A549 treated with AZD9567 at 1 μM for 4 hours (cell line): ENCODE data around the gene RAB34. TPM values are rescaled to one million over a fixed set of nuclear protein-coding genes. Genes with fewer than 3 reads are reported as not detected.

Source experiments
- total RNA-seq: library from RNA; stranded (reverse); fragments of 200-300 nt; extraction: Qiagen RNA extraction; gene quantifications from 5 replicates; pipeline ENCODE4 v1.2.3, GENCODE V29; 2022; ENCODE audit not compliant: insufficient read depth

The RAB34 gene, protein sequence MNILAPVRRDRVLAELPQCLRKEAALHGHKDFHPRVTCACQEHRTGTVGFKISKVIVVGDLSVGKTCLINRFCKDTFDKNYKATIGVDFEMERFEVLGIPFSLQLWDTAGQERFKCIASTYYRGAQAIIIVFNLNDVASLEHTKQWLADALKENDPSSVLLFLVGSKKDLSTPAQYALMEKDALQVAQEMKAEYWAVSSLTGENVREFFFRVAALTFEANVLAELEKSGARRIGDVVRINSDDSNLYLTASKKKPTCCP
- total RNA-seq = 212 to 240 TPM (median 228 TPM) in 5 replicates

DNA sequence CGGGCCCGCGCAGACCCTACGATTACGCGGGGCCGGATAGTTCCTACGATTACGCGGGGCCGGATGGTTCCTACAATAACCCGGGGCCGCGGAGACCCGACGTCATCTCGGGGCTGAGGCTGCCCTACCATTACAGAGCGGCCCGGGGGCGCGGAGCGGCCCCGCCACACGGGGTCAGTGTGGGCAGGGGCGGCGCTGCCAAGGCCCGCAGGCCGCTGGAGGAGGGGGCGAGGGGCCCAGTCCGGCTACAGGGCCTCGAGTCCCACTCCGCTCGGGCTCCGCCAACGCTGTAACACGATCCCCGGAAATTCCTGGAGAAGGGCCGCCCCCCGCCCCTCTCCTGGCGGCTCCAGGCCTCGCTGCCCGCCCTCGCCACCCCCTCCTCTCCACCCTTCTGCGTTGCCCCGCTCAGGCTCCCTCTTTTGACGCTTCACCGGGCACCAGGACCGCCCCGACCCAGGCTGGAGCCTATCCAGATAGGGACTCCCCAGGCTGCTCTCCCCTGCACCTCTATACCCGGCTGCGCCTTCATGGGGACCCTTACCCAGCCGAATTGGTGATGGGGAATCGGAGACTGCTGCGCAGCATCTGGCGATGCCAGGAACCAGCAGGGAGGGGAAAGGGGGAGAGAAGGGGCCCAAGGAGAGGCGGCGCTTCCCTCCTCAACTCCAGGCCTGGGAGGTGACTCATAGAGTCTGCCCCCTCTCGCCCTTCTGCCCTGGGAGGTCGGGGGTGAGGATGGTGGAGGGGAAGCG is at the start of gene RAB34:
Gene RAB34 (minus strand): TSS at position 291 of the 755 bp plus-strand sequence. CDS start 602 bp downstream, outside the sequence.

GRCh38 chr17:28743243-28744103 is 25.8 kb upstream of the RAB34 start, which contains the start of gene TRAF4:
Gene TRAF4 (plus strand): TSS chr17:28744011. CDS start chr17:28744113, 102 bp downstream.

GRCh38 chr17:28728364-28729200 is 10.9 kb upstream of the RAB34 start, which contains the start of gene NEK8:
Gene NEK8 (plus strand): TSS chr17:28728788. CDS start chr17:28728814, 26 bp downstream.

DNA sequence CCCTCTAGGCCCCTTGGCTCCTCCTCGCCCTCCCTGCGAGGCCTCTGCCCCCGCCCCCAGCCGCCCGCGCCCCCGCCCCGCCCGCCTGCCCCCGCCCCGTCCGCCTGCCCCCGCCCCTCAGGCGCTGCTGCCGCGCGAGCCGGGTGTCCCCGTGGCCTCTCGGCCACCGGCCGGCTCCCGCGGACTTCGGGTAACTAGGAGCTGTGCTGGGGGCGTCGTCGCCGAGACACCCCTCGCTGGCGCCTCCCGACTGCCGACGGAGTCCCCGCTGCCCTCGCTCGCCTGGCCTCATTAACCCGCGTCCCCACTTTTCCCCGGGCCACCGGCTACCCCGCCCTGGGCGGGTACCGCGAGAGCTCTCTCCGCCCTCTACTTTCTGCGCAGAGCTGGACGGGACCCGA is 8.6 kb upstream of the RAB34 start, which contains the start of gene TLCD1:
Gene TLCD1 (minus strand): TSS at position 8 of the 401 bp plus-strand sequence. CDS start 136 bp downstream, outside the sequence.

GRCh38 chr17:28711723-28712031 is 6.0 kb downstream of the RAB34 start, which contains the start of gene PROCA1:
Gene PROCA1 (minus strand): TSS chr17:28711888. CDS start chr17:28711660, 228 bp downstream.

Other genes with a start within 250 kb of the RAB34 start
- gene SLC13A2, start 244.2 kb downstream of the RAB34 start, total RNA-seq = 0.05 to 0.14 TPM (median 0.09 TPM) in 4 of 5 replicates, not detected in the other
- gene FOXN1, start 211.5 kb downstream of the RAB34 start, total RNA-seq = 0.03 TPM in 1 of 5 replicates, not detected in the others
- 27.2 to 39.1 TPM (median 33.2 TPM) in 5 replicates for gene UNC119, start 165.2 kb downstream of the RAB34 start, total RNA-seq
- 46.8 to 62.9 TPM (median 60.3 TPM) in 5 replicates for gene PIGS, start 146.3 kb downstream of the RAB34 start, total RNA-seq
- gene ALDOC, start 141.0 kb downstream of the RAB34 start, total RNA-seq = 2.1 to 2.7 TPM (median 2.5 TPM) in 5 replicates
- 69.9 to 80.7 TPM (median 71.9 TPM) in 5 replicates for gene SPAG5, start 118.8 kb downstream of the RAB34 start, total RNA-seq
- gene RSKR, start 103.7 kb downstream of the RAB34 start, total RNA-seq = 1.1 to 4.9 TPM (median 4.1 TPM) in 5 replicates
- gene BLTP2, start 72.7 kb downstream of the RAB34 start, total RNA-seq = 46.5 to 62.0 TPM (median 59.7 TPM) in 5 replicates
- 83.7 to 94.3 TPM (median 89.3 TPM) in 5 replicates for gene SDF2, start 56.0 kb downstream of the RAB34 start, total RNA-seq
- gene SUPT6H, start 55.7 kb downstream of the RAB34 start, total RNA-seq = 66.6 to 77.0 TPM (median 73.8 TPM) in 5 replicates
- gene PROCA1, start 6.0 kb downstream of the RAB34 start, total RNA-seq = 1.2 to 1.7 TPM (median 1.5 TPM) in 4 of 5 replicates, not detected in the other
- 2,109 to 2,400 TPM (median 2,196 TPM) in 5 replicates for gene RPL23A, start 2.1 kb upstream of the RAB34 start, total RNA-seq
- gene TLCD1, start 8.4 kb upstream of the RAB34 start, total RNA-seq = 23.6 to 50.7 TPM (median 44.7 TPM) in 5 replicates
- gene NEK8, start 10.9 kb upstream of the RAB34 start, total RNA-seq = 4.0 to 4.9 TPM (median 4.6 TPM) in 5 replicates
- gene TRAF4, start 26.1 kb upstream of the RAB34 start, total RNA-seq = 40.7 to 94.4 TPM (median 89.2 TPM) in 5 replicates
- 33.2 to 37.0 TPM (median 33.6 TPM) in 5 replicates for gene FAM222B, start 124.9 kb upstream of the RAB34 start, total RNA-seq
- 81.5 to 89.7 TPM (median 85.7 TPM) in 5 replicates for gene ERAL1, start 137.1 kb upstream of the RAB34 start, total RNA-seq
- gene FLOT2, start 179.9 kb upstream of the RAB34 start, total RNA-seq = 79.9 to 87.3 TPM (median 83.6 TPM) in 5 replicates
- gene DHRS13, start 185.2 kb upstream of the RAB34 start, total RNA-seq = 6.2 to 6.8 TPM (median 6.3 TPM) in 4 of 5 replicates, not detected in the other
- 30.5 to 32.4 TPM (median 31.5 TPM) in 5 replicates for gene PHF12, start 233.7 kb upstream of the RAB34 start, total RNA-seq